Right ventricle myocardium inferior (tissue), 1 donor: ENCODE data around the gene SCAPER. TPM values are rescaled to one million over a fixed set of nuclear protein-coding genes. Genes with fewer than 3 reads are reported as not detected.

Experiments used
- ATAC-seq: fragments of 200-7000 bp; cut with Tn5 transposase; one replicate; pipeline ENCODE4 v1.9.1; 2020; ENCODE audit warnings: mild to moderate bottlenecking, moderate library complexity
- DNase-seq: peaks from one replicate; pipeline ENCODE4 v3.0.0; 2021; ENCODE audit errors: missing footprints
- intact Hi-C: fragments of 100-400 bp; cut with DNase I; formaldehyde crosslinking; loops from one replicate; pipeline ENCODE4 v1.11.0; 2022
- total RNA-seq: library from RNA; stranded (reverse); fragmentation: NEBNext Ultra II Directional; extraction: Animal tissue kit (Norgen Biotek cat#: 25700); gene quantifications from one replicate; pipeline ENCODE4 v1.2.1, GENCODE V29; 2021
- donor health status: DM: no; HTN: yes; CAD: no; lungs with severe emphysema.

The SCAPER gene
- total RNA-seq, 1 donor from 2014 or later: 47.6 TPM

DNA sequence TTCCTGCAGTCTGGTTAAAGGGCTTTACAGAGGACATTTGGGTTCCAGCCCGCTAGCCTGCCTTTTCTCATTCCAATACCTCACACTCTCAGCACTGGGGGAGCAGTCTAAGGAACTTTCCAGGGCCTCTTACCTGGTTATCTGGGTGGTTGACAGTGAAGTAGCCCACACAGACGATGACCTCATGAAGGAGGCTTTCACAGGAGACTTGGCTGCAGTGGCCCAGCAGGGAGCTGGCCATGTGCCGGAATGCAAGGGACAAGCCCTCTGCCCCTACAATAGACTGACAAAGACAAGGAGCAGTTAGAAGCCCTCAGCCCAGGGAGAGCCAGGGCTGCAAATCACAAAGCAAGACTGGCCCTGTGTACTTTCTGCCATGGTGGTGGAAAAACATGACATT, 529.1 kb downstream of the SCAPER start:
- no peak for DNase-seq
- intact Hi-C loops: no loop called here
- ATAC-seq: no peak

DNA sequence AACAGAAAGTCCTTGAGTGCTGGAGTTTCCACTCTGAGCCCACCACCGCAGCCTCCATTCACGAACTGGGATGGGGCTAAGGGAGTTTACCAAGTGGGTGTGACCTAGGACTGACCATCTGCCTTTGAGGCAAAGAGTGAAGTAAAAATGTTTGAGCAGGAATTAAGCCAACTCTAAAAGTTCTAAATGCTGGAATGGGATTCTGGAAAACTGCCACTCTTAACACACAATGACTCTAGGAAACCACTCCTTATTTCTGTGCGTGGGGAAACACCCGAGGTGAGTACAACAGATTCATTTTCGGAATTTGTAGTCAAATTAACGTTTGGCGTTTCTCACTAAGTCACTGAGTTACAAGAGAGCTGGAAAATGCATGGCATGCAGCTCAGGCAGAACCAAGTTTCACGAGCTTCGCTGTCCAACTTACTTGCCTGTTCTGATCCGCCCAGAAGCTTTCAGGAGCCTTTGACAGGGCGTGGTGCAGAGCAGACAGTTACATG, 537.0 kb downstream of the SCAPER start:
- no peak for ATAC-seq
- no peak for DNase-seq
- intact Hi-C loops: no loop called here

DNA sequence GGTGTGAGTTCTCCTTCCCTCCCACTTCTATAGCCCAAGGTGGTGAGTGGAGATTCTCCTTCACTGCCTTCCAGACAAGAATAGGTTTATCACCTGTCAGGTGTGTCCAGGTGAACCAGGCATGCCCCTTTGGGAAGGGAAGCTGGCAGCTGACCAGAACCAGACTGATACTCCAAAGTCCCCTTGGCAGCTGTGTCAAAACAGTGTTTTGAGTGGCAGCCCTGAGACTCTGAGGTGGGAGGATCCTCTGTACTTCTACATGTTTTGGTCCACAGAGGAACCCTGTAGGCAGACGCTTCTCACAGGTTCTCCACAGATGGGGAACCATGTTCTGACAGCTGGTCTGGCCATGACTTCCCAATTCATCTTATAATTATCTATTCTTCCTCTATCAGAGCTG, 538.4 kb downstream of the SCAPER start:
- intact Hi-C loops: no loop called here
- no peak for DNase-seq
- no peak for ATAC-seq

DNA sequence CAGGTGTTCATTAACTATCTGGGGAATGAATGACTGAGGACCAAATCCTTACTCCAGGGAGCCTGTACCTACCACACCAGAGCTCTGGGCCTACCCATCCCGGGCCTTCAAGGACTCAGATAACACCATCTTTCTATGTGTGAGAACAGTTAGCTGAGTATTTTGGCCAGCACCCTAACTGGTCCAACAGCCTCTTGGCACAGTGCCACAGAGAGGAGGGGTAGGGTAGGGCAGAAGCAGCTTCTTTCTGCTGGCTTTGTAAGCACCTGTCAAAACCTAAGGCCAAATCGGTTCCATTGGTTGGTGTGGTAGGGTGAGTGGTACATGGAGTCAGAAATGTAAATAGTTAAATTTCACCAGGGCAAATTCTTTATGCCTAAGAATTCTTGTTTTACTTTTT, 541.9 kb downstream of the SCAPER start:
- DNase-seq: no peak
- ATAC-seq: no peak
- intact Hi-C loops: no loop called here

DNA sequence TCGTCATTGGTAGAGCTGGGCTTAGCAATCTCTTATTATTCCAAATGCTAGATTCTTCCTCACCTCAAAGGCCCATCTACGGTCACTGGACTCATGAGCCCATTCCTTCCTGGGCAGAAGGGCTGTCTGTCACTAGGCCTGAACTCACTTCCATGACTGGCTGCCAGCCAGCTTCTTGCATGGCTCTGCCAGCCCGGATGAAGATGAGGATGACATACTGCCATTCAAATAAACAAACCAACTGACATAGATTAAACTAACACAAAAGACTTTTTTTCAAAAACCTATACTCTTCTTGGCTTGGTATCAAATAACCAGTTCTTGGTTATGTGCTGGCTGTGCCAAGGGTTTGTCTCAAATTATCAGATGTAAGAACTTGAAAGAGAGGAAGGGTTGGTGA, 544.7 kb downstream of the SCAPER start:
- intact Hi-C loops: no loop called here
- DNase-seq (no peak), ATAC-seq (no peak)

DNA sequence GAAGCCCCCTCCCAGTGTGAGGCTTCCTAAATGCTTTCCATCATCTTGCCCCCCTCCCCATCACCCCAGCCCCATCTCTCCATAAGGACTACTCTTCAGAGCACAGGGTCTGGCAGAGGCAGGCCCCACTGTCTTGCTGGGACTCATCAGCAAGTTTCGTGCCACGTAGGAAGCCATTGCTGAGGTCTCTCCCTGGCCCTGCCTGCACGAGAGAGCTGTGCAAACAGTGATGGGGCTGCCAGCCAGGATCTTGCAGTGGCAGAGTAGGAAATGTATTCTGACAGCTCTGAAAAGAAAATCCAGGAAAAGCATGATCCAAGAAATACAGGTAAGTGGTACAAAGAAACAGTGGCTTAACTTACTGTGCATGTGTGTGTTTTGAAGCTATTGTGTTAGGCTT, 546.0 kb downstream of the SCAPER start:
- no peak for DNase-seq
- intact Hi-C loops: no loop called here
- ATAC-seq: no peak

DNA sequence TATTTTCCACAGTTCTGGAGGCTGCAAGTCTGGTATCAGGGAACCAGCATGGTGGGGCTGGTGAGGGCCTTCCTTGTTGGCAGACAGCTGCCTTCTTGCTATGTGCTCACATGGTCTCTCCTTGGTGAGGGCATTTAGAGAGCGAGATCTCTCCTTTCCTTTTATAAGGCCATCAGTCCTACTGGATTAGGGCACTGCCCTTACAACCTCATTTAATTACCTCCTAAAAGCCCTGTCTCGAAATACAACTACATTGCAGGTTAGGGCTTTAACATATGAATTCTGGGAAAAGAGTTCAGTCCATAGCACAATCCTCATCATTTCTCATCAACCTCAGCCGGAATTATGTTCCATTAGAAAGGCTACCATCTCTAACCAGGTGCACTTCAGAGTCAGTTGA, 546.7 kb downstream of the SCAPER start:
- no peak for ATAC-seq
- intact Hi-C loops: no loop called here
- DNase-seq: no peak

DNA sequence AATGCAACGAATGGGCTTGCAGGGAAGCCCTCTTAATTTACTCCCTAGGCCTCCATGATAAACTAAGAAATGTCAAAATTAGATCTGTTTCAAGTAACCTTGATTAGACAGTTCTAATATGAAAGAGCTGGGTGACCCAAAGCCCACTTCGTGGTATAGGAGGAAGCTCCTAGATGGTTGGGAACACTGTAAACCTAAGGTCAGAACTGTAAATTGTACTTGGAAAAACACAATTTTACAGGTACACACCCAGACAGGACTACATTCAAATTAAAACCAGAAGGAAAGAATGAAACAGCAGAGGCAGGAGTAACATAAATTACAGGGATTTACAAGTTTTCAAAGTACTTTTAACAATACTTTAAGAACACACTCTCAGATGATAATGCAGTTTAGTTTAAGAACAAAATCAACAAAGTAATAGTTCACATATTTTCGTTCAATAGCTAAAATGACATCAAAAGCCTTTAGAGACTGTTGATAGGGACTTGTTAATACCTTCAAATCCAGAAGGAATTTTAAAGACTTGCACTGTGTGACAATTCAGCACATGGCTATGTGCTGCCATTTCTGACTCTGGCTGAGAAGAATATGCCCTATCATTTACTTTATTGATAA, 550.2 kb downstream of the SCAPER start:
- intact Hi-C loops: no loop called here
- DNase-seq (no peak), ATAC-seq (no peak)

DNA sequence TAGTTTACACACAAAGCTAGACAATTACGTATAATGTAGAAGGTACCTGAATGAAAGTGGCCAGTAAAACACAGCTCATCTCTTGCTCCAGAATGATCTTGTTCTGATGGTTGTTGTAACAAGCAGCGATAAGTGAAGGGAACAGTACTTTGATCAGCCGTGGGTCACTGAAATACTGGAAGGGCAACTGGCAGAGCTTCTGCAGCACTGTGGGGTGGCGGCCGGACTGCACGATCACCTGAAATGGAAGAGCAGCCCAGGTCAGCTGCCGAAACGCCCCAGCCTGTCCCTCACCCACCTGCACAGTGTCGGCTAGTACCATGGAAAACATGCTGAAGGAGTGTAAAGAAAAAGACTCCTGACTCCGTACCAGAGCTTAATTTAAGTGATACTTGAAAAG, 551.2 kb downstream of the SCAPER start:
- ATAC-seq: no peak
- intact Hi-C loops: no loop called here
- DNase-seq: no peak

DNA sequence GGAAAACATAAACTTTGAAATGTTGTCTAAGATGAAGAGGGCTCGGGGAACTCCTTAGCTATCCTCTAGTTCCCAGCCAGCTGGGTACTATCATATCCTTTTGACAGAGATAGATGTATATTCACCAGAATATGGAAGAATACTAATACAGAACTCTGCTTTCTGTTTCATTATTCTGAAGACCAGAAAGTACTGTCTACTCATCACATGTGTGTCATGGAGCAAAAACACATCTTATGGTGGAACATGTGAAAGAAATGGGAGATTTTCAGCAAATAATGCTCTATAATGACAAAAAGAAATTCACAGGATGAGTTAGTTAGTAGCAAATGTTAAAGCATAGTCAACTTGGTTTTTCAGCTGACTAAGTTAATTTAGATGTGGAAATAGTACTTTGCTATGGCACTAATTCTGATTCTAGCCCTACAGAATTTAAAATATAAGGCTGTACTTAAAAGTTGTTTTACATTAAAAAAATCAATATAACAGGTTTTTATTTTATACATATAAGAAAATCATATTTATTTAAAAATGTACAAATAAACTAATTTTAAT, 552.0 kb downstream of the SCAPER start:
- DNase-seq (no peak), ATAC-seq (no peak)
- intact Hi-C loops: no loop called here

DNA sequence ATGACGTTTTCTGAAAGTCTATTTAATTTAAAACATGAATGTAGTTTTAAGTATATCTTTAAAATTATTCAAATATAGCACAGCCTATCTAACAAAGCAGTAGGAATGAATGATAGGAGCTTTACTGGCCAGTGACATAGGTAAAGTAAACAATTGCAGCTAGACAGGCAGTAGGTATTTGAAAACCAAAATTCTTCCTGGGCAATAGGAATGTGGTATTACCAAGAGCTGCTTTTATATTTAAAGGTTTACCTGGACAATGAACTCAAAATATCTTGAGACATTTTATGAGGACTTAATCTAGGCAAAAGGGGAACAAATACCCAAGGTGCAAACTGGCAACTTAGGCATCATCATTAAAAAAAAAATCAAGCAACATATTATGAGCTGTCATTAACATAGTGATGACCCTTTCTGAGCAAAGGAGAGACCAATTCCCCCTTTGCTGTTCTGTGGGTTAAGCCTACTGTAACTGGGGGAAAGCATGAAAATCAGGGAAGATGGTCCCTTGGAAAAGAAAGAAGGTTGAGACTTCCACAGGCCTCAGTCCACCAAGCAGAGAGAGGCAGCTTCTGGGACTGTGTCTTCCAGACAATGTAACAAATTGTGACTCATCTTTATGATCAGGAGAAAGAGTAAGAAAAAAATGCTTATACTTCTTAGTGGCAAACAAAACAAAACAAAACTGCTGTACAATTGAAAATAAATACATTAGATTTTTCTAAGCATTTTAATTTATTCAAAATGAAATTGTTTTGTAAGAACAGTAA, 555.7 kb downstream of the SCAPER start:
- no peak for ATAC-seq
- intact Hi-C loops: no loop called here

DNA sequence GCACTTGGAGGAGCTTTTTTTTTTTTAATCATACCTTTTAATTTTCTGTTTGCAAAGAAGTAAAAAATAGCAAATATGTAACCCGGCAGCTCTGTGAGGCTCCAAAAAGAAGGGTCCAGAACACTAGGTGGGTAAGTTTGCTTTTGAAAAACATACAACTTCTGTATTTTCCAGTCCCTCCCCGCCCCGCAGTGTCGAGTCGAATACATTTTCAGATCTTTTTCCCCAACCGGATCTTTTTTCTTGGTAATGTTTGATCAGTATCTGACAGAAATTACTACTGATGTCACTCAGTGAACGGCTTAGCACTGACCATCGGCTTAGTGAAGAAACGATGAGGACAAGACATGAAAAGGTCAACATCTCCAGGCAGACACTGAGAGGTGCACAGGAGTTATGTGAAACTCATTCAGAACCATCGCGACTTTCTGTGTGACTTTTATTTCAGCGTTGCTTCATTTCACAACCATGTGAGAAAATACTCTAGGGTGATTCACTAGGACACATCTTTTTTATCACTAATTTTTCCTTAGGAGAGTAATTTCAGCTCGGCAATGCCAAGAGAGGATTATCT, 557.6 kb downstream of the SCAPER start:
- DNase-seq: no peak
- intact Hi-C loops: no loop called here
- ATAC-seq: no peak

More for the DNA sequence above, 555.7 kb downstream of the SCAPER start:
- DNase-seq: no peak

DNA sequence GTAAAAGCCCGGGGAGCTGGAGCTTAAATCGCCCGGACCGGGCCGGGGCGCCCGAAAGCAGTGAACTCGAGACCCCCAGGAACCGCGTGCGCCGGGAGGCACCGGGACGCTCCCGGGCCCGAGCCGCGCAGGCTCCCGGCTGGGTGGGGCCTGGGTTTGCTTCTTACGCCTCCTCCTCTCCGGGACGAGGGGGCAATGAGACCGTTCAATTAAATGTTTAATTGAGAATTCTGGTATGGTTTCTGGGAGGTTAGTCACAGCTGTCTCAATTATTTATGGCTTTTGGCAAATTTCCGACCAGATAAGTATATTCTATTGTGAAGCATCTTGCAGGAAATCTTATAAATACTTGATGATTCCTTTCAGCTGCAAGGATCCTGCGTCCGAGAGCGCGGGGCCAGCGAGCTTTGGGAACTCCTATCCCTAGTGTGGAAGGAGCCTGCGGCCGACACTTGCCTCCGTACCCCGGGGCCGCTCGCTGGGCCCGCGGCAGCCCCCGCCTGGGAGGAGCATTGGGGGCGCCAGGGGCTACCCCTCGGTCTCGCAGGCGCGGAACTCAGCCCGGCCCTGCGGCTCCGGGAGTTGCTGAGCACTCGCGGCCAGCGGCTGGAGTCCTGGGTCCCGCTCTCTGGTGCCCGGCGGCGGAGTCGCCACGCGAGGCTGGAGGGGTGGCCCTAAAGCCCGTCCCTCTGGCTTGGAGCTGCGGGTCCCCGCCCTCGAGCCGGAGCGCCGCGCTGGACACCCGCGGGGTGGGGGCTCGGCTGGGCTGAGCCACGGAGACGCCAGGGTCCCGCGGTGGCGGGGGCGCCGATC, 558.3 kb downstream of the SCAPER start:
- intact Hi-C loops: no loop called here
- no peak for ATAC-seq
- no peak for DNase-seq

DNA sequence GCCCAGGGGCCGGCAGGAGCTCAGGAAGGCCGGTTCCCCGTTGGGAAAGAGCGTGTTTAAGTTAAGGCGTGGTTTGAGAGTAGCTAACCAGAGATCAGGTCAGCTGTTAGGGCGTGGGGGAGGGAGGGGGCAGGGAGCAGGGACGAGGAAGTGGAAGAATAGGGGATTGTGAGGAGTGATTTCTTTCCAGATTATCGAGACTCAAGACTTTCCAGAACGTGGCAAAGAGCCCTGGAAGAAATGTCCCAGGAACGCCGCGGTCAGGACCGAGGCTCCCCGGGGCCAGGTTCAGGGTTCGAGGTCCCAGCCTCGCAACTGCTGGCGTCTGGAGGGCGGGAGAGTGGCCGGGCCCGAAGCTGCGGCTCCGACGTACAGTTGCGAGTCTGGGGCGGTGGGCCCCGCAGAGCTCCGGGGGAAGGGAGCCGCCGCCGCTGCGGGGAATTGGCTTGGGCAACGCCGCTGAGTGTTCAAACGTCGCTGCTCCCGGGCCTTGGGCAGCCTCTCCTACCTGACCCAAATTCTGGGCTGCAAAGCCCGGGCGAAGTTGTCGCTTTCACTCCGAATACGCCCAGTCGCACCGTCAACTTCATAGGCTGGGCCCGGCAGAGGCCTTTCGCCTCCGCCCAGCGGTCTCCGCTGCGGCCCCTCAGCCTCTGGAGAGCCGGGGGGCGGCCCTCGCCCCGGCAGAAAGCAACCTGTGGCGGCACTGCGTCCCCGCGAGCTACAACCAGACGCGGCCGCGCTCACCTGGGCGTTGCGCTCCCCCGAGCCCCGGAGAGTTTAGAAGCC, 559.1 kb downstream of the SCAPER start:
- intact Hi-C loops: no loop called here
- DNase-seq (no peak), ATAC-seq (no peak)

DNA sequence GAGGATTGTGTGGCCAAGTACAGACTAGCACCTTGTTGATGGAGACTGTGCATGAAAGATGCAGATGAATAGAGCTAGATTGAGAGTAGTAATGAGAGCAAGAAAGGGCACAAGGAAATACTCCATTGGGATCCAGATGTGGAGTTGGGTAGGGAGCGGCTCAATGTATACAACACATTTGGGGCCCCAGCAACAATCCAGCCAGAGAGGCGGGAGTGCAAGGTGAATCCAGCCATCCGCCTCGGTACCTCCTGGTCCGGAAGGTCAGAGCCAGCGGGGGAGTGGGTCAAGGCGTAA, 559.6 kb downstream of the SCAPER start:
- no peak for ATAC-seq
- intact Hi-C loops: no loop called here
- no peak for DNase-seq

DNA sequence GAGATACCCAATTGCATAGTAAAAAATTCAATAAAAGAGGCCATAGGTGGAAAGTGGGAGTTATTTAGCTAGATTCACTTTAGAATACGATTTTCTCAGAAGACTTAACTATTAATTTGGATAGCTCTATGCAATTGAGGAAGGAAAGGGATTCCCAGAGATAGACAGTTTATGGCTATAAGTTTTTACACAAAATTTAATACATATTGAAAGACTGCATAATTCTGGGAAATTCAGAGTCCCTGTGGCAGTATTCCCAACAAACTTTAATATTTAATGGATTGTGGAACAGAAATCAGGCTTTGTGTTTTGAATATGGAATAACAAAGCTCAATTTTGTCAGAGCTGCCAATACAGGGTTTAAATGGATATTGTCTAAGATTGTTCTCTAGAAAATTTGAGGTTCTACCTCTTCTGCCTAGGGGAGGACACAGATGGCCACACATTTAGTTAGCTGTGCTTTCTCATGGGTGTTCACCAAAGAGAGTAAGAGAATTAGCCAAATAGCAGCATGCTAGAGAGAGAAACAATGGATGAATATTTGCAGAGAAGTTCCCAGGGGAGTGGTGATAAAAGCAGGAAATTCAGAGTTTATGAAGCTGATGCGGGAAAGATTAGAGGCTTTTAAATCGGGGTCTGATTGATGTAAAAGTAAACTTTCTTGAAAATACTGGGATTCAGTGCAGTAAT, 560.1 kb downstream of the SCAPER start:
- ATAC-seq (no peak), DNase-seq (no peak)
- intact Hi-C loops: no loop called here

DNA sequence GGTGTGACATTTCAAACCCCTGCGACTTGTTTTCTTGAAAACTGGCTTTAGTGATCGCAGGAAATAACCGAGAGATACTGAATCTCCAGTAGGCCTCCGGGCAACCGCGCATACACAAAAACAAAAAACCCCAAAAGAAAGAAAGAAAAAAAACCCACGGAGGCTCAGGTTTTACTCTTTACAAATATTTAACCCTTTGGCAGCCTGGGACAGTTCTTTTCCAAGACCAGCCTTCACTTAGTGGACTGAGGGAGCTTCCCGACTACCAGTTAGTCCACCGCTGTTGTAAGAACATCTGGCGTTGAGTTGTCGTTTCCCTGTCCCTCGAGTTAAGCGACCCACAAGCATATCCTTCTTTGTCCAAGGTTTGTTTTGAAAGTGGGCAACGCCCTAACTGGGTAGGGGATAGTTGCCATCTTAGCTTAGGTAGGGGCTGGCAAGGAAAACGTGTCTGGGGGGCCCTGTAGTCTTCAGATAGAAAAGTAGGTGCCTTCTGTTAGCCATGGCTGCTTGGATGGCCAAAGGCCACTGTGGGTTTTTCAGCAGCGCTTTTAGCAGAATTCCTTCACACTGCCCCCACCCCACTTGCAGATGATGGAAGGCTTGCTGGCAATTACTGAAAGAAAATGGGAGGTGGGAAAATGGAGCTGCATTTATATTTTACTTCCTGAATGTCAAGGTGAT, 561.7 kb downstream of the SCAPER start:
- DNase-seq (no peak), ATAC-seq (no peak)
- intact Hi-C loops: no loop called here
